Endodermal cell (in vitro differentiated cells): Measurements from ENCODE around the gene PSD2. TPM values are rescaled to one million over a fixed set of nuclear protein-coding genes. Genes with fewer than 3 reads are reported as not detected.
A peak's percentile ranks its signal among the peaks of the same experiment; 100 is the strongest.

ENCODE experiments used
- DNase-seq: peaks from one replicate; pipeline ENCODE4 v3.0.0-alpha.2; 2017
- H3K27ac ChIP-seq: 2 replicates; pipeline ENCODE4 v1.5.1; 2013; ENCODE audit warnings: mild to moderate bottlenecking, low read depth, low read length, moderate library complexity
- H3K27me3 ChIP-seq: 2 replicates; pipeline ENCODE4 v1.6.1; 2013; ENCODE audit warnings: mild to moderate bottlenecking, low read length, moderate library complexity; ENCODE audit not compliant: insufficient read depth, control insufficient read depth, poor library complexity, severe bottlenecking
- H3K36me3 ChIP-seq: 2 replicates; pipeline ENCODE4 v1.7.0; 2013; ENCODE audit warnings: mild to moderate bottlenecking, low read length, moderate library complexity; ENCODE audit not compliant: control insufficient read depth, insufficient read depth
- H3K4me1 ChIP-seq: one replicate; pipeline ENCODE4 v1.7.0; 2013; ENCODE audit warnings: low read length; ENCODE audit not compliant: control insufficient read depth, insufficient read depth
- H3K4me3 ChIP-seq: 2 replicates; pipeline ENCODE4 v1.5.1; 2013; ENCODE audit warnings: mild to moderate bottlenecking, low read length, moderate library complexity
- H3K9ac ChIP-seq: 2 replicates; pipeline ENCODE4 v1.6.1; 2013; ENCODE audit warnings: mild to moderate bottlenecking, low read length, moderate library complexity; ENCODE audit not compliant: poor library complexity, severe bottlenecking; ENCODE audit errors: extremely low read depth
- H3K9me3 ChIP-seq: 2 replicates; pipeline ENCODE4 v1.6.1; 2013; ENCODE audit warnings: mild to moderate bottlenecking, low read length, moderate library complexity; ENCODE audit not compliant: control insufficient read depth
- H3K27ac Mint-ChIP-seq: 2 replicates; pipeline ENCODE4 v1.8.0; 2020; ENCODE audit warnings: mixed read lengths
- H3K27me3 Mint-ChIP-seq: 2 replicates; pipeline ENCODE4 v1.8.0; 2021; ENCODE audit warnings: mild to moderate bottlenecking, mixed read lengths; ENCODE audit not compliant: insufficient read depth
- H3K36me3 Mint-ChIP-seq: 2 replicates; pipeline ENCODE4 v1.8.0; 2020; ENCODE audit warnings: low read depth, mixed read lengths
- H3K4me1 Mint-ChIP-seq: 2 replicates; pipeline ENCODE4 v1.8.0; 2020; ENCODE audit warnings: mixed read lengths
- H3K4me3 Mint-ChIP-seq: 2 replicates; pipeline ENCODE4 v1.8.0; 2020; ENCODE audit warnings: mild to moderate bottlenecking, moderate library complexity, mixed read lengths
- H3K9me3 Mint-ChIP-seq: 2 replicates; pipeline ENCODE4 v1.8.0; 2020; ENCODE audit warnings: mild to moderate bottlenecking, mixed read lengths
- WGBS, 2 experiments: methylation state at CpG; one replicate each; pipeline versions ENCODE4 v1.1.5 to v1.1.7; 2013; ENCODE audit warnings: missing lambda C conversion rate in 2 of 2, mixed read lengths in 1 of 2; ENCODE audit not compliant: insufficient coverage in 1 of 2, insufficient read length in 1 of 2; 5-methylcytosine and 5-hydroxymethylcytosine counted together
- total RNA-seq, 2 donors: library from RNA; stranded (reverse); fragmentation: NEBNext Ultra II Directional in 1 of 2; extraction: Animal tissue kit (Norgen Biotek cat#: 25700) in 1 of 2; gene quantifications; 2 replicates in 1 of 2; 3 replicates in 1 of 2; pipeline ENCODE4 v1.2.1, GENCODE V29; 2021
- TF ChIP-seq, protein P1 (sequence below): fragments of 200-600 bp; sonication (generic); conservative IDR thresholded peaks from 2 replicates; pipeline ENCODE4 v1.5.0; 2021; ENCODE audit warnings: antibody characterized with exemption, mild to moderate bottlenecking

The PSD2 gene
- total RNA-seq, 2 donors from 2014 or later = 0.55 to 2.5 TPM

DNA sequence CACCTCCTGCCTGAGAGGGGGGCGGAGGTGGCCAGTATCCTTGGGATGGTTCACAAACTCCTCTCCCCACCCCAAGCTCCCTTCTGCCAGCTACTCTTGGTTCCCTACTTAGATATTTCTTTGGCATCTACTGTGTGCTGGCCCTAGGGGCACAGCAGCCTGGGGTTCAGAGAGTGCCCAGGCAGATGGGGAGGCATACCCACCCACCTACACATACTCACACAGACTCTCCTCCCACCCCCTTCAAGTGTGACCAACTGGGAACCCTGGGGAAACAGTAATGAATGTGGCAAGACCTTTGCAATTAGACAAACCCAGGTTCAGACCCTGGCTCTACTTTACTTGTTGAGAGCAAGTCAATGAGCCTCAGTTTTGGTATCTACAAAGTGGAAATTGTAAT lies 44.4 kb upstream of the PSD2 start:
- no peak overlapping the region for H3K9ac ChIP-seq
- DNase-seq = no peak
- H3K4me1 ChIP-seq = peaks cover 2% of the 10 kb centered on the region
- no peaks in the 10 kb centered on the region for H3K36me3 ChIP-seq
- H3K4me3 ChIP-seq = no peak overlapping the region
- WGBS, 2 experiments = 80 to 90% methylated on average over 1 of the region's 1 CpG
- H3K27ac ChIP-seq = no peak overlapping the region
- H3K27me3 Mint-ChIP-seq = peaks cover 98% of the 10 kb centered on the region
- H3K36me3 Mint-ChIP-seq = no peaks in the 10 kb centered on the region
- no peak overlapping the region for H3K27ac Mint-ChIP-seq
- no peaks in the 10 kb centered on the region for H3K9me3 ChIP-seq
- peaks cover 25% of the 10 kb centered on the region for H3K4me1 Mint-ChIP-seq
- no peak overlapping the region for H3K4me3 Mint-ChIP-seq
- no peaks in the 10 kb centered on the region for H3K9me3 Mint-ChIP-seq
- TF ChIP-seq, protein P1, sequence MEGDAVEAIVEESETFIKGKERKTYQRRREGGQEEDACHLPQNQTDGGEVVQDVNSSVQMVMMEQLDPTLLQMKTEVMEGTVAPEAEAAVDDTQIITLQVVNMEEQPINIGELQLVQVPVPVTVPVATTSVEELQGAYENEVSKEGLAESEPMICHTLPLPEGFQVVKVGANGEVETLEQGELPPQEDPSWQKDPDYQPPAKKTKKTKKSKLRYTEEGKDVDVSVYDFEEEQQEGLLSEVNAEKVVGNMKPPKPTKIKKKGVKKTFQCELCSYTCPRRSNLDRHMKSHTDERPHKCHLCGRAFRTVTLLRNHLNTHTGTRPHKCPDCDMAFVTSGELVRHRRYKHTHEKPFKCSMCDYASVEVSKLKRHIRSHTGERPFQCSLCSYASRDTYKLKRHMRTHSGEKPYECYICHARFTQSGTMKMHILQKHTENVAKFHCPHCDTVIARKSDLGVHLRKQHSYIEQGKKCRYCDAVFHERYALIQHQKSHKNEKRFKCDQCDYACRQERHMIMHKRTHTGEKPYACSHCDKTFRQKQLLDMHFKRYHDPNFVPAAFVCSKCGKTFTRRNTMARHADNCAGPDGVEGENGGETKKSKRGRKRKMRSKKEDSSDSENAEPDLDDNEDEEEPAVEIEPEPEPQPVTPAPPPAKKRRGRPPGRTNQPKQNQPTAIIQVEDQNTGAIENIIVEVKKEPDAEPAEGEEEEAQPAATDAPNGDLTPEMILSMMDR = no peak
- H3K27me3 ChIP-seq = peaks cover 94% of the 10 kb centered on the region

DNA sequence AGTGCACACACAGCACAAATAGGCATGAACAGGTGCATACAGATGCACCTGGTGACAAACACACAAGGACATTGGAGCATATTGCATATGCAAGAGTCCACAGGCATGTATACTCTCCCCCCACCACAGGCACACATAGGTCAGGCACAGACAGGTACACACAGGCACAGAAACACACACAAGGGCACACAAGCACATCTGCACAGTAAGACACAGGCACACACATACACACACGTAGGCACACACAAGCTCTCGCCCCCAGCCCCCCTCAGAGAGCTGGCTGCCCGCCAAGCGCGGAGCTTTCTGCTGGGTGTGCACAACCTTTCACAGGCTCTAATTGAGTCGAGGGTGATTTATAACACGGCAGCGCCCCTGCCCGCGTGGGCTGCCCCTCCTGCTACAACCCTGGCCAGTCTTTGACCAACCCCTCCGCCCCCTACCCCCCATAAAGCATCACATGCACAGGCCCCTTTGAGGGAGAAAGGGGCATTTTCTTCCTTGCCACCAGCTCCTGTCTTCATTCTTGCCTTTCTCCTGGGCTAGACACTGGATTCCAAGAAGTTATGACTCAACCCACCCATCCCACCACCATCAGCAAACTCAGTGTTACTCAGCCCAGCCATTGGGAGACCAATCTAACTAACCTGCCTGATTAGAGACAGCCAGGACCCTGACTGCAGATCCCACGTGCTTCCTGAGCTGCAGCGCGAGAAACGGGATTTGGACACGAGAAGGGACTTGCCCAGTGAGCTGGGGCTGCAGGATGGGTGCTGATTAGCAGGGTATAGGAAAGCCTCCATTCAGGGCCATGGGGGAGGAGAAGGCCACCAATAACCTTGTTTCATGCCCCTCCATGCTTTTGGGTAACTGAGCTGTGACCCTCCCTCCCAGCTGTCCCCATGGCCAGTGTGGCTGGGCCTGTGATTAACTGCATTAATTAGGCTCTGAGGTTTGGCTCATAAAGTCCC lies 42.8 kb upstream of the PSD2 start:
- peaks cover 2% of the 10 kb centered on the region for H3K4me1 ChIP-seq
- H3K9ac ChIP-seq = no peak overlapping the region
- H3K4me3 Mint-ChIP-seq = no peak overlapping the region
- TF ChIP-seq, protein P1 = no peak
- no peak overlapping the region for H3K4me3 ChIP-seq
- H3K27ac Mint-ChIP-seq = no peak overlapping the region
- no peaks in the 10 kb centered on the region for H3K9me3 ChIP-seq
- DNase-seq = no peak
- H3K27ac ChIP-seq = peak overlapping the region; percentile 32
- H3K36me3 ChIP-seq = no peaks in the 10 kb centered on the region
- H3K27me3 ChIP-seq = peaks cover 94% of the 10 kb centered on the region
- H3K27me3 Mint-ChIP-seq = peaks cover 99% of the 10 kb centered on the region
- H3K36me3 Mint-ChIP-seq = no peaks in the 10 kb centered on the region
- no peaks in the 10 kb centered on the region for H3K9me3 Mint-ChIP-seq
- H3K4me1 Mint-ChIP-seq = peaks cover 26% of the 10 kb centered on the region
- 75 to 76% methylated on average over 10 to 16 of the region's 16 CpGs for WGBS, 2 experiments

DNA sequence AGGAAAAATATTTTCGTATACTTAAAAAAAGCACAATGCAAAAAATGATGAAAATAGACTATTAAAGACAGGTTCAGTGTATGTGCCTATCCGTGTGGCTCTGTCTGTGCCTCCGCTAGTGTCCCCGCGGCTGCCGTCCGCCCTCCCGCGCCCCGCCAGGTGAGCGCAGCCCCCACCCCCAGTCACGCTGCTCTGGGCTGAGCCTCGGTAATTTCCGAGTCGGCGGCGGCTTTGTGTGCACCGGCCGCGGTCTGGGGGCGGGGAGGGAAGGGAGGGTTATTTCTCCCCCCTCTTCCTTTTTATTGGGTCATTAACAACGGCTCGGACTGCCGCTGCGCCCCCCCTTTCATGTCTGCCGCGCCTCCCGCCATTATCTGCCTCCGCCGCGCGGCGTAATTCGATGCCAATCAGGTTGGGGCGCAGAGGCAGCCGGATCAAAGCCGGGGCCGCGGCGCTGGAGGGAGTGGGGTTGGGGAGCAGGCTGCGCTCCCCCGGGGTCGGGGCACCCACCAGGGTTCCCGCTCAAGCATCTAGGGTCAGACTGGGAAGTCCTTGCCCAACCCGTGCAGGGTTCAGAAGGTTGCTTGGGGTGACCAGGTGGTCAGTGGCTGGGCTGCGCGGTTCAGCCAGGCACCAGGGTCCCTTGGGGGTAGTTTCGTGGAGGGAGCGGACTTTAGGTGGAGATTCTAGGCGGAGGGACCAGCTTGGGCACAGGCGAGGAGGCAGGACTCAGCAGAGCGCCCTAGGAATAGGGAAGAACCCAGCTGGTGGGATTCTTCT lies 39.5 kb upstream of the PSD2 start:
- TF ChIP-seq, protein P1 = no peak
- Histone ChIP-seq H3K36me3 (no peaks in the 10 kb centered on the region), H3K4me1 (no peaks in the 10 kb centered on the region), H3K9me3 (no peaks in the 10 kb centered on the region), H3K4me3 (peak overlapping the region; percentile 75), H3K27ac (no peak overlapping the region), H3K9ac (no peak overlapping the region), H3K27me3 (peaks cover 70% of the 10 kb centered on the region)
- Mint-ChIP-seq H3K36me3 (no peaks in the 10 kb centered on the region), H3K4me1 (peaks cover 12% of the 10 kb centered on the region), H3K27ac (no peak overlapping the region), H3K9me3 (no peaks in the 10 kb centered on the region), H3K4me3 (peak overlapping the region; percentile 49), H3K27me3 (peaks cover 84% of the 10 kb centered on the region)
- DNase-seq = peak; percentile 81
- whole genome bisulfite sequencing, 2 experiments = 11% methylated on average over 16 to 52 of the region's 52 CpGs
